SU-DHL-6 (cell line): Measurements from ENCODE around the gene GADD45G.

ENCODE experiments used
- H2AFZ ChIP-seq: fragments of 200-600 bp; sonication (generic); 2 replicates; pipeline ENCODE4 v1.6.1; 2014; ENCODE audit warnings: low read depth, mild to moderate bottlenecking, moderate library complexity, mixed read lengths, antibody characterized with exemption, low read length; ENCODE audit not compliant: severe bottlenecking
- H3F3A ChIP-seq: fragments of 200-600 bp; shearing (Covaris generic); 2 replicates; pipeline ENCODE4 v1.6.0; 2016; ENCODE audit warnings: antibody characterized with exemption, mild to moderate bottlenecking; ENCODE audit not compliant: insufficient read depth
- H3K27ac ChIP-seq: fragments of 200-600 bp; sonication (generic); 2 replicates; pipeline ENCODE4 v1.5.1; 2016; ENCODE audit warnings: low read depth, mild to moderate bottlenecking, low read length, moderate library complexity, mixed read lengths
- H3K27me3 ChIP-seq: fragments of 200-600 bp; sonication (generic), shearing (Covaris generic); 2 replicates; pipeline ENCODE4 v1.6.0; 2014; ENCODE audit warnings: mild to moderate bottlenecking, low read length
- H3K36me3 ChIP-seq: fragments of 200-600 bp; sonication (generic); 2 replicates; pipeline ENCODE4 v1.6.1; 2014; ENCODE audit warnings: mild to moderate bottlenecking, low read length, mixed read lengths
- H3K4me2 ChIP-seq: fragments of 300-600, 200-600 bp; shearing (Covaris generic), sonication (generic); 2 replicates; pipeline ENCODE4 v1.6.0; 2014; ENCODE audit warnings: low read length, low read depth, mild to moderate bottlenecking; ENCODE audit not compliant: poor library complexity, severe bottlenecking
- H3K4me3 ChIP-seq: fragments of 200-600 bp; sonication (generic); 2 replicates; pipeline ENCODE4 v1.5.1; 2014; ENCODE audit warnings: antibody characterized with exemption, low read length, mild to moderate bottlenecking, mixed read lengths; ENCODE audit not compliant: insufficient read depth, poor library complexity, severe bottlenecking
- H3K79me2 ChIP-seq: fragments of 200-600 bp; sonication (generic); 2 replicates; pipeline ENCODE4 v1.6.1; 2014; ENCODE audit warnings: mild to moderate bottlenecking, low read length, moderate library complexity; ENCODE audit not compliant: insufficient read depth
- H3K9ac ChIP-seq: fragments of 200-600 bp; sonication (generic); 2 replicates; pipeline ENCODE4 v1.7.0; 2014; ENCODE audit warnings: mild to moderate bottlenecking, low read length
- H3K9me2 ChIP-seq: fragments of 200-600 bp; sonication (generic); replicated peaks from 2 replicates; pipeline ENCODE4 v1.6.1; 2014; ENCODE audit warnings: low read length; ENCODE audit not compliant: insufficient read depth
- H3K9me3 ChIP-seq: fragments of 200-600 bp; sonication (generic); 2 replicates; pipeline ENCODE4 v1.6.1; 2014; ENCODE audit warnings: low read length, mixed read lengths; ENCODE audit not compliant: insufficient read depth
- H4K20me1 ChIP-seq: fragments of 200-600 bp; sonication (generic); 2 replicates; pipeline ENCODE4 v1.6.1; 2014; ENCODE audit warnings: low read depth, mild to moderate bottlenecking, antibody characterized with exemption, low read length, moderate library complexity, mixed read lengths
- CTCF ChIP-seq: fragments of 200-600 bp; sonication (generic); IDR thresholded peaks from one replicate; pipeline ENCODE4 v1.5.1; 2017; ENCODE audit warnings: antibody characterized with exemption, mild to moderate bottlenecking, low read length, moderate library complexity; ENCODE audit not compliant: insufficient read depth, poor library complexity, severe bottlenecking
- EZH2phosphoT487 ChIP-seq: fragments of 200-600 bp; sonication (generic), shearing (Covaris generic); conservative IDR thresholded peaks from 2 replicates; pipeline ENCODE4 v1.6.1; 2018; ENCODE audit warnings: mild to moderate bottlenecking, antibody characterized with exemption, low read length, moderate library complexity, mixed read lengths

Gene GADD45G

GRCh38 chr9:89605465-89606048 is 745 bp downstream of the GADD45G start:
- no peaks in the 10 kb centered on the region for H3F3A ChIP-seq
- no peaks in the 10 kb centered on the region for H3K27me3 ChIP-seq
- no peak overlapping the region for H3K4me3 ChIP-seq
- H4K20me1 ChIP-seq, result no peaks in the 10 kb centered on the region
- TF ChIP-seq CTCF (no peak), EZH2phosphoT487 (0 out of 2 replicates have a peak, but pooled peaks have one; percentile 8)
- no peak overlapping the region for H3K27ac ChIP-seq
- no peak overlapping the region for H2AFZ ChIP-seq
- no peaks in the 10 kb centered on the region for H3K79me2 ChIP-seq
- no peaks in the 10 kb centered on the region for H3K36me3 ChIP-seq
- no peaks in the 10 kb centered on the region for H3K9me3 ChIP-seq
- peak overlapping the region; percentile 51 for H3K4me2 ChIP-seq
- H3K9me2 ChIP-seq, result no peaks in the 10 kb centered on the region
- no peak overlapping the region for H3K9ac ChIP-seq

- Histone ChIP-seq H3K27ac (no peak overlapping the region), H3F3A (no peaks in the 10 kb centered on the region), H3K9me2 (no peaks in the 10 kb centered on the region), H3K9me3 (no peaks in the 10 kb centered on the region), H3K27me3 (no peaks in the 10 kb centered on the region), H3K36me3 (no peaks in the 10 kb centered on the region), H3K4me3 (no peak overlapping the region), H3K4me2 (no peak overlapping the region), H2AFZ (no peak overlapping the region), H3K79me2 (no peaks in the 10 kb centered on the region), H4K20me1 (no peaks in the 10 kb centered on the region), H3K9ac (no peak overlapping the region)
- TF ChIP-seq EZH2phosphoT487 (no peak), CTCF (no peak)
Measured at GRCh38 chr9:89606049-89606623, 1.3 kb downstream of the GADD45G start.

GRCh38 chr9:89606624-89607311 is 2.0 kb downstream of the GADD45G start:
- no peak for TF ChIP-seq EZH2phosphoT487
- TF ChIP-seq CTCF, result no peak
- Histone ChIP-seq H3K27me3 (no peaks in the 10 kb centered on the region), H4K20me1 (no peaks in the 10 kb centered on the region), H3K27ac (no peak overlapping the region), H3K4me3 (no peak overlapping the region), H3K4me2 (no peak overlapping the region), H3K79me2 (no peaks in the 10 kb centered on the region), H3K36me3 (no peaks in the 10 kb centered on the region), H2AFZ (no peak overlapping the region), H3F3A (no peaks in the 10 kb centered on the region), H3K9me3 (no peaks in the 10 kb centered on the region), H3K9ac (no peak overlapping the region), H3K9me2 (no peaks in the 10 kb centered on the region)
